Measurements from ENCODE around the gene PNMT.

The PNMT gene, protein sequence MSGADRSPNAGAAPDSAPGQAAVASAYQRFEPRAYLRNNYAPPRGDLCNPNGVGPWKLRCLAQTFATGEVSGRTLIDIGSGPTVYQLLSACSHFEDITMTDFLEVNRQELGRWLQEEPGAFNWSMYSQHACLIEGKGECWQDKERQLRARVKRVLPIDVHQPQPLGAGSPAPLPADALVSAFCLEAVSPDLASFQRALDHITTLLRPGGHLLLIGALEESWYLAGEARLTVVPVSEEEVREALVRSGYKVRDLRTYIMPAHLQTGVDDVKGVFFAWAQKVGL

DNA sequence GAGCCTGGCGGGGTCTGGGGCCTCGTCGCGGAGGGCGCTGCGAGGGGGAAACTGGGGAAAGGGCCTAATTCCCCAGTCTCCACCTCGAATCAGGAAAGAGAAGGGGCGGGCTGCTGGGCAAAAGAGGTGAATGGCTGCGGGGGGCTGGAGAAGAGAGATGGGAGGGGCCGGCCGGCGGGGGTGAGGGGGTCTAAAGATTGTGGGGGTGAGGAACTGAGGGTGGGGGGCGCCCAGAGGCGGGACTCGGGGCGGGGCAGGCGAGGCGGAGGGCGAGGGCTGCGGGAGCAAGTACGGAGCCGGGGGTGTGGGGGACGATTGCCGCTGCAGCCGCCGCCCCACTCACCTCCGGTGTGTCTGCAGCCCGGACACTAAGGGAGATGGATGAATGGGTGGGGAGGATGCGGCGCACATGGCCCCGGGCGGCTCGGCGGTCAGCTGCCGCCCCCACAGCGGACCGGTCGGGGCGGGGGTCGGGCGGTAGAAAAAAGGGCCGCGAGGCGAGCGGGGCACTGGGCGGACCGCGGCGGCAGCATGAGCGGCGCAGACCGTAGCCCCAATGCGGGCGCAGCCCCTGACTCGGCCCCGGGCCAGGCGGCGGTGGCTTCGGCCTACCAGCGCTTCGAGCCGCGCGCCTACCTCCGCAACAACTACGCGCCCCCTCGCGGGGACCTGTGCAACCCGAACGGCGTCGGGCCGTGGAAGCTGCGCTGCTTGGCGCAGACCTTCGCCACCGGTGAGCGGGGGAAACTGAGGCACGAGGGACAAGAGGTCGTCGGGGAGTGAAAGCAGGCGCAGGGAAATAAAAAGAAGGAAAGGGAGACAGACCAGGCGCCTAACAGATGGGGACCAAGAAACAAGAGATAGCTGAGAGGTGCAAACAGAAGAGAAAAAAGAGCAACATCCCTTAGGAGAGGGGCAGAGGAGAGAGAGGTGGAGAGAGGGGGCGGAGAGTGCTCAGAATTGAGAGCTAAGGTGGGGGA lies at the start of gene PNMT:
TSS of gene PNMT (plus strand) at position 509 of the 980 bp plus-strand sequence. CDS start at position 532, 23 bp downstream.
- peak; percentile 86 for DNase-seq

DNA sequence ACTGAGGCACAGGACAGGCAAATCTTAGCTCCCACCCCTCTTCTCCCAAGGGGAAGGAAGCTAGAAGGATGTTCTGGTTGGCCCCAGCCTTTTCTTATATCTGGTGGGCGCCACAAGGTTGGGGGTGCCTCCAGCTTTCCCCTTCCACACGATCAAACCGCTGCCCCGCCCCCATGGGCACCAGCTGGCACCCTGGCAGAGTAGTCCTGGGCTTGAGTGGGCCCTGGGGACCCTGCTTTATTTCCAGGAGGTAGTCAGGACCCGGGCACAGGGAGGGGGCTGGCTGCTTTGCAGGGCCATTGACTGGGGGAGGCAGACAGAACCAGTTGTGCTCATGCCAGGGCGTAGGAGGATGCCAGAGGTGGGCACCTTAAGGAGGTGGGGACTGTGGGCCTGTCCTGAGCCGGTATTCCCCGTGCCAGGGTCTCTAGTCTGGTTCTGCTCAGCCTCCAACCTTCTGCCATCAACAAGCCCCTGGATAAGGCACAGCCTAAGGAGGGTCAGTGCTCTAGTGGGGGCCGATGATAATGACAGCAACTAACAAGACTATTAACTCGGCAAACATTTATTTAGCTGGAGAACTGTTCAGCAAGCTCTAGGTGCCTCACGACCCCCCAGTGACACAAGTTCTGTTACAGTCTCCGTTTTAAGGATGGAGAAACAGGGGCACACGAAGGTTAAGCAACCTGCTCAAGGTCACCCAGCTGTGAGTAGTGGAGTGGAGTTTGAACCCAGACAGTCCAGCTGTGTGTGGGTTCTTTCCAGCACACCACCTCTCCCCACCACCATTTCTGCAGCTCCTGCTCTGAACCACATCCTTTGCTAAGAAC lies 49.1 kb upstream of the PNMT start:
- DNase-seq = no peak

DNA sequence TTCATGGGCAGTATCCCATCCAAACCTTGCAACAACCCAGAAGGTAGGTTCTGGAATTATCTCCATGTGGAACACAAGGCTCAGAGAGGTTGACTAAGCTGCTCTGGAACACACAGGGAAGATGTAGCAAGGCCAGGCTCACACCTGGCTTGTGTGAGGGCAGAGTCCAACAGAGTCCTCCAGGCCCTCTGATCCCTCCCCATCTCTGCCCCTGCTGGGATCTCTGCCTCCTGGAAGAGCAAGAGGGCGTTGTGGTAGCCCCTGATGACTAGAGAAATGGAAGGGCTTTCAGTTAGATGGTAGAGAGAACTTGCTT lies 48.5 kb upstream of the PNMT start:
- DNase-seq = no peak

DNA sequence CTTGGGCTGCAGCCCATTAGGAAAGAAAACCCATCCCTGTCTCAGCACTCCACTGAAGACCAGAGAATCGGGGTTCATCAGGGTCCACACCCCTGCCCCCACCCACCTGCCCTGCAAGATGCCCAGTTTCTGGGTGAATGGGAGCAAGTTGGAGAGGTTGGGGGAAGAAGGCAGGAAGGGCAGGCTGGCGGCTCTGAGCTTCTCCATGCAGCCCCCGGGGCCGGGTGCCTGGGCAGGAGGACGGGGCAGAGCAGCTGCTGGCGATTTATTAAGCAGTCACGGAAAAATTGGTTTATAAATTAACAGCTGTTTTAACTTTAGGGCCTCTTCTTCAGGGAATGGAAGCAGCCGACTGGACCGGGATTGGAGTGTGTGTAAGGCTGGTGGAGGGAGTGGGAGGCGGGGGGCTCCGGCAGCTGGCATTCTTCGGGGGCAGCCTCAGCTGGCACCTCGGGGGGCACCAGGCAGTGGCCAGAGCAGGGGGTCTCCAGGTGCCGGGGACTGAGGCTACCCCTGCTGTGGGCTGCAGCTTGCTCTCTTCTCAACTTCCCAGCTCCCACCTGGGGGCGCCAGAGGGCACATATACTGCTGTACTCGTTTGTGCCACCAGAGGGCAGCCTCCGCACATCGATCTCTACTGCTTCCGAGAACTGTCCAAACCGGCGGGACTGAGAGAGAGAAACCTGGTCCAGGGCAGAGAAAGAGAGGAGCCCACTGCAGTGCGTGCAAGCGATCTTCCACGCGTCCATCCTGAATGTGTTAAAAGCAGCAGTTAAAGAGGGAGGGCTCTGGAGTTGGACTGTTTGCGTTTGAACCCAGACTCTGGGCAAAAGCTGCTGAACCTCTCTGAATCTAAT lies 46.5 kb upstream of the PNMT start:
- peak; percentile 91 for DNase-seq

DNA sequence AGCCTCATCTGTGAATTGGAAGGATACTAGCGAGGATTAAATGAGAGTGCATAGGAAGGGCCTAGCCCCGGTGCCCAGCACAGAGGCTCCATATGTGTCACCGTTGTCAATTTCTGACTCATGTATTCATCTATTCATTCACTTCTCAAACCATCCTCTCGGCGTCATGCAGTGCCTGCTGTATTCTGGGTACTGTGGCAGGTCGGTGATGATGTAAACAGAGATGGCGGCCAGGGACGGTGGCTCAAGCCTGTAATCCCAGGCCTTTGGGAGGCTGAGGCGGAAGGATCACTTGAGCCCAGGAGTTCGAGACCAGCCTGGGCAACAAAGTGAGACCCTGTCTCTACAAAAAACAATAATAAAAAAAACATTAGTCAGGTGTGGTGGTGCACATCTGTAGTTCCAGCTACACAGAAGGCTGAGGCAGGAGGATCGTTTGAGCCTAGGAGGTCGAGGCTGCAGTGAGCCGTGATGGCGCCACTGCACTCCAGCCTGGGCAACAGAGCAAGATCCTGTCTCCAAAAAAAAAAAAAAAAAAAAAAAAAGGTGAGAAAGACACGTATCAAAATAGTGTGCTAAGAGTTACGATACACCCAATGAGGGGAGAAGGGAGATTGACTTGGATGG lies 45.8 kb upstream of the PNMT start:
- DNase-seq = no peak

DNA sequence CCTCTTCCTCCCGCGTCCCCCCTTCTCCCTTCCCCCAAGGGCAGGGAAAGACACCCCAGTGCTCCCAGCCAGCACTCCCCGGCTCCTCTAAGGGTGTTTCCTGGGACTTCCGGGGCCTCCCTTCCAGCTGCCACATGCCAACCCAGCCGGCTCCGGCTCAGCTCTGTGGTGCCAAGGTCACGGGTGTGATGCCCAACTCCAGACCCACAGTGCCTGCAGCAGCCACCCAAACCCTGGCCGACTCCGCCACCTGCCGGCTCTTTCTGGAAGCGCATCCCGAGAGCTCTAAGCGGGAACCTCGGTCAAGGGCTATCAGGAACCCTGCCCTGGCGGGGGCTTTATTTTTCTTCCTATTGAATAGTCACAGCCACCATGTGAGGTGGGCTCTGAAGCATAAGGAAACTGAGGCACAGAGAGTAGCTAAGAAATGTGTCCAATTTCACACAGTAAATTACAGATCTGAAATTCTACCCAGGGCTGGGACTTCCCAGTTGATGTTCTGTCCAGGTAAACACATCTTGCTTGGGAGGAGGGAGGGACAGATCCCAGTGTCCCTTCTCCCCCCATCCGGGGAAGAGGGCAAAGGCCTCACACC lies 44.8 kb upstream of the PNMT start:
- peak; percentile 85 for DNase-seq

DNA sequence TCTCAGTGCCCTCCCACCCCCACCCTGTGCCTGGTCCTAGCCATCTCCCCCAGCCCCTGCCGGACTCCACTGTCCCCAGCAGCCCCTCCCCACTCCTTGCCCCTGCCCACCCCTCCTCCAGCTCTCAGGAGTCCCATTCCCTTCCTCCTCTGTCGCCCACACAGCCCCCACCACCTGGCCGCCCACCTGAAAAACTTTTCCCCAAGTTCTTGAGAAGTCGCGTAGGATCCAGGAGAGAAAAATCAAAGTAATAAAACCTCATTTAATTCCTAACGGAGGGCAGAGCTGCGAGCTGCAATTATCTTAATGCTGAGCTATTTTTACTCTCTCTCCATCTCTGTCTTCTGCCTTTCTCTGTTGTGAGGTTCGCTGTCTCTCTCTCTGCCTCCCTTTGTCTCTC lies 43.9 kb upstream of the PNMT start:
- DNase-seq = no peak

DNA sequence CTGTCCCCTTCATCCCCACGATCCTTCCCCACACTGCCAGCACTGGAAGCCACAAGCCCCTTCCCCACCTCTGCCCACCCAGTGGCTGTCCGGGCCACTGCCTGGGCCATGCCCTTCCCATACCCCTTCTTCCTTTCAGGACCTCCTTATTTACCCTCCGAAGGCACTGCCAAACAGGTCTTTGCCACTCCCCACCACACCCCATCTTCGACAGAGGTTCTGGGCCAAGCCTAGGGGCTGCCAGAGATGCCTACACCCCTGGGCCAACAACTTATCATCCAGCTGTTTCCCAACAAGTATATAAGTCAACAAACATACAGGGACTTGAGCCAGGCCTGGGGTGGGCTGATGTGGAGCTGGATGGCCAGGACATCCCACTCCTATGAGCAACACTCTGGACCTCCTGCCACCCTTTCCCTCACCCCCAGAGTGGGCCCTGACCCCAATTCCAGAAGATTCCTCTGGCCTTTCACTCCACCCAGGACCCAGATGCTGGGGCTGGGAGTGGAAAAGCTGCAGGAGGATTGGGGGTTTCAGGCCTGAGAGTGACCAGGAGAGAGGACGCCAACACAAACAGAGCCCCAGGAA lies 43.0 kb upstream of the PNMT start:
- no peak for DNase-seq

DNA sequence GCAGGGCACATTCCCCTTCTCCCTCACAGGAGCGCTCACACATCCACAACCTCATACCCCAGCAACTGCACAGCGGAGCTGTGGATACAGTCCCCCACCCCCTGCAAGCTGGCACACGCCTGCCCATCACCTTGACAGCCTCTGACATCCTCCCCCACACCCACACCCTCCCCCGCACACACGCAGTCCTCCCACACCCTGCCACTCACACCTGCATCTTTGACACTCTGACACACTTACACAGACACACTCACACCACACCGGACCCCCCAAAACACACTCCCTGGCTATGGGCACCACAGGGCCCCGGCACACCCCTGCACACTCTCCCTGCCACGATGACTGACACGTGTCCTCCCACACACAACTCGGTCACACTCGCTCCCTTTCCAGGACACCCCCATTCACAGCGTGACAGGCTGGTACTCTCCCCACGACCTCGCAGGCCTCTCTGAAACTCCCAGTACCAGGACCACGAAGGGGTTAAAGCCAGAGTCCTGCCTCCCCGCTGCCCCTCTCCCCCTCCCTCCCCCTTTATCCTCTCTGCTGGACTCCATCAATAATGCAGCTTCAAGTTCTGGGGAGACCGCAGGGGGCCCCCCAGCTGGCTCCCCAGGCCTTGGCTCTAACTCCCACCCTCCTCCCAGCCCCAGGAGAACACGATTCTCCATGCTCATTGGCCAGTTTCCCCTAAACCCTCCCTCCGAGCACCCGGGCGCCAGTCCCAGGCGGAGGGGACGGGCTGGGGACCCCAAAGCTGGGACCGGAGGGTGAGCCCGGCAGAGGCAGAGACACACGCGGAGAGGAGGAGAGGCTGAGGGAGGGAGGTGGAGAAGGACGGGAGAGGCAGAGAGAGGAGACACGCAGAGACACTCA lies 41.8 kb upstream of the PNMT start, which contains the start of gene PPP1R1B:
TSS of gene PPP1R1B (plus strand) at position 782 of the 876 bp plus-strand sequence. CDS start 441 bp downstream, outside the sequence.
- DNase-seq = no peak

DNA sequence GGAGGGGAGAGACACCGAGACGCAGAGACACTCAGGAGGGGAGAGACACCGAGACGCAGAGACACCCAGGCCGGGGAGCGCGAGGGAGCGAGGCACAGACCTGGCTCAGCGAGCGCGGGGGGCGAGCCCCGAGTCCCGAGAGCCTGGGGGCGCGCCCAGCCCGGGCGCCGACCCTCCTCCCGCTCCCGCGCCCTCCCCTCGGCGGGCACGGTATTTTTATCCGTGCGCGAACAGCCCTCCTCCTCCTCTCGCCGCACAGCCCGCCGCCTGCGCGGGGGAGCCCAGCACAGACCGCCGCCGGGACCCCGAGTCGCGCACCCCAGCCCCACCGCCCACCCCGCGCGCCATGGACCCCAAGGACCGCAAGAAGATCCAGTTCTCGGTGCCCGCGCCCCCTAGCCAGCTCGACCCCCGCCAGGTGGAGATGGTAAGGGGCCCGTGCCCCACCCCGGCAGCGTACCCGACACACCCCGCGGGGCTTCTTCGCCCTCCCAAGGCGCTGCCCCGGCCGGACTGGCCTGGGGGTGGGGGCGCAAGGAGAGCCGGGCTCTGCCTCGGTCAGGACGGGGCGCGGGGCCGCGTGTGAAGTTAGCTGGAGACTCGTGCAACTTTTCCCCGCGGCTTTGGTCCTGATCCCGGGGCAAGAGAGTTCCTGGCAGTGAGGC lies 41.1 kb upstream of the PNMT start:
- DNase-seq = no peak

DNA sequence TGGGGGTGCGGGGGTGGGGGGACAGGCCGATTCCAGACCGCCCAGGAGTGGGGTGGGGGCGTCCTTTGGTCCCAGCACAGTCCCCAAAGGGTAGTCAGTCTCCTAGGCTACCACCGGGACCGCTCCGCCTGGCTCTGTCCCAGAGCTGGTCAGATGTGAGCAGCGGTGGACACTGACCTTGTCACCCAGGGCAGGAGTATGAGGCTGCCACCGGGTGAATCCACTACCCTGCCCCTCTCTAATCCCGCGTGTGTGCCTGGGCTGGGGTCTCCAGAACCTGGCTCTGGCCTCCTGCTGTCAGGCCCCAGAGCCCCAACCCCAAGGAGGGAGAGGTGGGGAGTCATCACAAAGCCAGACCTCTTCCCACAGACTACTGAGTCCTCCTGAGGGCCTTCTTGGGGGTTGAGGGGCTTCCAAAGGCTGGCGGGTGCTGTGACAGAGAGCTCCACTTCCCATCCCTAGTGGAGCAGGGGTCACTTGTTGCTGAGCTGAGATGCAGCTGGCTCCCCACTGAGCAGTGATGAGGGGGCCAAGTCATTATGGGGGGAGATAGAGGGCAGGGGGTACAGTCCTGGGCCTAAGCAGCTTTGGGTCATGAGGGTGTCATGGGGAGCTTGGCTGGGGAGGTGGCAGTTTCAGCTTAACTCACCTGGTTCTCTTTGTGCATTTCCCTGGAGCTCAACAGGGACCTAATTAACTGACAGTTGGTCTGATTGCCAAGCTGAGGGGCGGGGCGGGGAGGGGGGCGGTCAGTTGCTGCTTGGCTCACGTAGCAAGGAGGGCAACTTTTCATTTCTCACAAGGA lies 40.3 kb upstream of the PNMT start:
- DNase-seq = peak; percentile 50

DNA sequence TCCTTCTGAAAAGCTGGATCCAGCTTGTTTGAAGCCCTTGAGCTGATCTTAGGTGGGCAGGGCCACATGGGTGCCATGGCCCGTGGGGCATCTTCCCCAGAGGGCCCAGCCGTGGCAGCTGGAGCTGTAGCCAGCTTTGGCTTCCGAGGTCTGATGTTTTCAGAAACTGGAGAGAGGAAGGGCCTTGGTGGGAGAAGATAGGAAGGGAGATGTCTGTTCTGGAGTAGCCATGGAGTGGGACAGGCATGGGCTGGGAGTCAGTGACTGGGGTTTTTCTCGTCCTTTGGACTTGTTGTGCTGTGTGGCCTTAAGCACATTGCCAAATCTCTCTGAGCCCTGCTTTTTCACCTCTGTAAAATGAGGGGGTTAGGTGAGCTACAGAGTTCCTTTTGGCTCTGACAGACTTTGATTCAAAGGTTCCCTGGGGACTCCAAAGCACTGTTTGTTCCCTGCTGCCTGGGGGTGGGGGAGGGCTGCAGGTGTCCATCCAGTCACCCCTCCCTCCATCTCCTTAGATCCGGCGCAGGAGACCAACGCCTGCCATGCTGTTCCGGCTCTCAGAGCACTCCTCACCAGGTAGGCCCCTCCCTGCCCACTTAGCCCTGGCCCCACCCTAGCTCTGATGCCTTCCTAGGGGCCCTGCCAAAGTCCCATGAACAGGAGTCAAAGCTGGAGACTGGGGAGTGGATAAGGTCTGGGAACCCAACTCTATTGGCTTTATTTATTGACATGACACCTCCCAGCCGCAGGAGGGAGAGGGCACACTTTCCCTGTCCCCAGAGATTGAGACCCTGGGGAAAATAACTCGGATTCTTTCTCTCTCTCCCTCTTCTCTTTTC lies 39.4 kb upstream of the PNMT start:
- DNase-seq = no peak

DNA sequence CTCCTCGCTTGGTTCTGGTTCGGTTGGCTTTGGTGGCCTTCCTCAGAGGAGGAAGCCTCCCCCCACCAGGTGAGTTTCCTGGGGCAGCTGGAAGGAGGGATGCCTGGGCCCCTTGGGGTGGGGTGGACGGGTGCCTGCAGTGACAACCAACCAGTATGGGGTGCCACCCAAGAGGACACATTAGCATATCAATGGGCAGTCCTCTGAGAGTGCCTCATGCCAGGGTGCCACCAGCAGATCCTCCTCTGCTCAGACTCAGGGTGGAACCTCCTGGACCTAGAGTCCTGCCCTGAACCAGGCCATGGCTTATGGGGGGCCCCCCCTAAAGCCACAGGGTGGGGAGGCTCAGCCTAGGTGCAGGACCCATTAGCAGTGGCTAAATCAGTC lies 38.8 kb upstream of the PNMT start:
- DNase-seq = no peak

DNA sequence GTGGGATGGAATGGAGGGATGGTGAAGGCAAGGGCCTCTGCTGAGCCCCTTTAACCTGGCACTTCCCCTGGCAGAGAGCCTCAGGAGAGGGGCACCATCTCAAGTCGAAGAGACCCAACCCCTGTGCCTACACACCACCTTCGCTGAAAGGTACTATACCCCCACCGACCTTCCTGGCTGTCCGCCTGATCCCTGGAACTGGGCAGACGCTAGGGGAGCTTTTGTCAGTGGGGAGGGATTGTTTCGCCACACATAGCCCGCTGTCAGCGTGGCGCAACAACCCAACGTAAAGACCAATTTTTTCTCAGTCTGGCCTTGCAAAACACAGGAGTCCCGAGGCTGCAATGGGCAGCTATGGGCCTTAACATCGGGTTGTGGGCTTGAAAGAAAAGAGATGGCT lies 38.4 kb upstream of the PNMT start:
- DNase-seq = no peak

DNA sequence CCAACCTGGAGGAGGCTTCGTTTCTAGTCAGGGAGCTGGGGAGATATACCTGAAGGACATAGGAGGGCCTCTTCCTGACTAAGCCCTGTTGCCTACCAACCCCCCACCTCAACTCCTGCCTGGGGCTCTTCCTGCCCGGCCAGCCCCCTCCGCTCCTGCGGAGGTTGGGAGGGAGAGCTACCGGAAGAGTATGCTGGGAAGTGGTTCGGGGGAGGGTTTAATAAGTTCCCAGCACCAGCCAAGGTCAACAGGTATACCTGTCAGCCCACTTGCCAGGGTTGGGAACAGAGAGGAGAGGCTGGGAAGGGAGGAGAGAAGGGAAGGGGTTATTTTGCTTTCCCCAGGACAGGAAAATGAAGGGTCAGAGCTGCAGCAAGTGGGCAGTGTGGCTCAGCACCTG lies 36.9 kb upstream of the PNMT start:
- no peak for DNase-seq

DNA sequence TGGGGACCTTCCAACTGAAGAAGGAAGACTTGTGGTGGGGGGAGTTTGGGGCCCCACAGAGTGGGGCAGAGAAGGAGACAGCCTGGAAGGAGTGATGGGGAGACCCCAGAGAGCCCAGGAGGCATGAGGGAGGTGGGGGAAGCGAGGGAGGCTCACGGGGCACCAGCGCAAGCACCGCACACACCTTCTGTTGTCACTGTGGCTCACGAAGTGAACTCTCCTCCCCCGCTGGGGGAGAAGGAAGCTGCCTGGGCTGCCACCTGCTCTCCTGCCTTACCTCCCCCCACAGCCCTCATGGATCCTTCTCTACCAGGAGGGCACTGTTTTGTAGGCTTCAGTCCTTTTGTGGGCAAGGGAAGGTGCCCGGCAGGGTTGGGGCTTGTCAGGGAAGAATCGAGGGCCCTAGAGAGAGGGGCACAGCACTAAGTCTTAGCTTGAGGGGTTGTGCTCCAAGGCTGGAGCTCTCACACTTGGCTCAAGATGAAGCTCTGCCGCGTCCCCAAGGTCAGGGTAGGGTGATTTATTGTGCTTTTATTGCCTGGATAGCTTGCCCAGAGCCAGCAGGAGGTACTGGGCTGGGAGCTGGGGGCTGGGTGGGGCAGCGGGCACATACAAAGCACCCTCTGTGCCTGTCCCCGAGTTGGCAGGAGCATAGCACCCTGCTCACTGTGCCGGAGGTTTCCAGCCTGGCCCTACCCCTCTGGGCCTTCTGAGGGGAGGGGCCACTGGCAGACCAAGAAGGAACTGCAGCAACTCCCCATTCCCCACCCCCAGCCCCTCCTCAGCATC lies 35.9 kb upstream of the PNMT start:
- peak; percentile 47 for DNase-seq
